RWPE2 (cell line): ENCODE data around the gene LONP1.

Source experiments
- ATAC-seq: fragments of 200-7000 bp; cut with Tn5 transposase; 3 replicates; pipeline ENCODE4 v1.9.1; 2021; ENCODE audit warnings: low read depth
- DNase-seq: peaks from one replicate; pipeline ENCODE4 v3.0.0-alpha.2; 2020; ENCODE audit warnings: low spot score
- H3K27ac ChIP-seq: fragments of 450-650 bp; 2 replicates; pipeline ENCODE4 v1.5.1; 2017; ENCODE audit warnings: mild to moderate bottlenecking; ENCODE audit not compliant: poor library complexity, severe bottlenecking
- H3K27me3 ChIP-seq: fragments of 250-450 bp; sonication (Bioruptor Pico); 2 replicates; pipeline ENCODE4 v1.5.1; 2021; ENCODE audit warnings: mild to moderate bottlenecking, moderate library complexity; ENCODE audit not compliant: insufficient read depth, poor library complexity, severe bottlenecking
- H3K36me3 ChIP-seq: fragments of 250-450 bp; sonication (Bioruptor Pico); 2 replicates; pipeline ENCODE4 v1.5.1; 2020; ENCODE audit warnings: low read depth, mild to moderate bottlenecking, moderate library complexity
- H3K4me1 ChIP-seq: fragments of 250-450 bp; sonication (Bioruptor Pico); 2 replicates; pipeline ENCODE4 v1.5.1; 2021; ENCODE audit warnings: mild to moderate bottlenecking, moderate library complexity; ENCODE audit not compliant: insufficient read depth, poor library complexity, severe bottlenecking
- H3K4me3 ChIP-seq: fragments of 250-450 bp; sonication (Bioruptor Pico); 2 replicates; pipeline ENCODE4 v1.5.1; 2021; ENCODE audit warnings: mild to moderate bottlenecking, moderate library complexity; ENCODE audit not compliant: severe bottlenecking
- H3K9me3 ChIP-seq: fragments of 250-450 bp; sonication (Bioruptor Pico); 2 replicates; pipeline ENCODE4 v1.5.1; 2021; ENCODE audit warnings: mild to moderate bottlenecking, moderate library complexity; ENCODE audit not compliant: severe bottlenecking
- TF ChIP-seq, protein P1 (sequence below): fragments of 450-650 bp; IDR thresholded peaks from one replicate; pipeline ENCODE4 v1.5.1; 2017; ENCODE audit warnings: mild to moderate bottlenecking, moderate library complexity; ENCODE audit not compliant: poor library complexity, severe bottlenecking

LONP1 gene

DNA sequence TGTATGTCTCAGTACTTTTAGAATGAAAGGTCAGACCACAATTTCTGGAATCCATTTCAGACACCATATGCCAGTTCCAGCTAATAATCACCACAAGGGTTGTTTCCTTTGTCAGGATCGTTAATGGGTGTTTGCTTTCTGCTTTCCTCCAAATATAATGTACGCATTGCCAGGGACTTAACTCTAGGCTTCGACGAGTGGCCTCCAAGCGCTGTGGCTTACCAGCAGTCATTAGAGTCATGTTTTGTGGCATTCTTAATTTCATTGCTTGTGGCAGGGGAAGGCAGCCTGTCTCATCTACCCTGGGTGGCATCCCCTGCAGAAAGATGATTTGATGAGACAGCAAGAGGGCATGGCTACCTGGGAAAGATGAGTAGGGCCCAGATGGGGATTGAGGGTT, 74.5 kb downstream of the LONP1 start:
- no peak overlapping the region for H3K4me3 ChIP-seq
- DNase-seq (no peak), ATAC-seq (no peak)
- TF ChIP-seq, protein P1, sequence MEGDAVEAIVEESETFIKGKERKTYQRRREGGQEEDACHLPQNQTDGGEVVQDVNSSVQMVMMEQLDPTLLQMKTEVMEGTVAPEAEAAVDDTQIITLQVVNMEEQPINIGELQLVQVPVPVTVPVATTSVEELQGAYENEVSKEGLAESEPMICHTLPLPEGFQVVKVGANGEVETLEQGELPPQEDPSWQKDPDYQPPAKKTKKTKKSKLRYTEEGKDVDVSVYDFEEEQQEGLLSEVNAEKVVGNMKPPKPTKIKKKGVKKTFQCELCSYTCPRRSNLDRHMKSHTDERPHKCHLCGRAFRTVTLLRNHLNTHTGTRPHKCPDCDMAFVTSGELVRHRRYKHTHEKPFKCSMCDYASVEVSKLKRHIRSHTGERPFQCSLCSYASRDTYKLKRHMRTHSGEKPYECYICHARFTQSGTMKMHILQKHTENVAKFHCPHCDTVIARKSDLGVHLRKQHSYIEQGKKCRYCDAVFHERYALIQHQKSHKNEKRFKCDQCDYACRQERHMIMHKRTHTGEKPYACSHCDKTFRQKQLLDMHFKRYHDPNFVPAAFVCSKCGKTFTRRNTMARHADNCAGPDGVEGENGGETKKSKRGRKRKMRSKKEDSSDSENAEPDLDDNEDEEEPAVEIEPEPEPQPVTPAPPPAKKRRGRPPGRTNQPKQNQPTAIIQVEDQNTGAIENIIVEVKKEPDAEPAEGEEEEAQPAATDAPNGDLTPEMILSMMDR = no peak
- peaks cover 80% of the 10 kb centered on the region for H3K36me3 ChIP-seq
- H3K9me3 ChIP-seq = no peaks in the 10 kb centered on the region
- no peaks in the 10 kb centered on the region for H3K4me1 ChIP-seq
- no peak overlapping the region for H3K27ac ChIP-seq
- no peaks in the 10 kb centered on the region for H3K27me3 ChIP-seq

GRCh38 chr19:5644037-5644436, 75.9 kb downstream of the LONP1 start:
- H3K27ac ChIP-seq = no peak overlapping the region
- H3K27me3 ChIP-seq = no peaks in the 10 kb centered on the region
- no peak for DNase-seq
- ATAC-seq = no peak
- H3K36me3 ChIP-seq = peaks cover 72% of the 10 kb centered on the region
- H3K4me1 ChIP-seq = no peaks in the 10 kb centered on the region
- H3K4me3 ChIP-seq = no peak overlapping the region
- H3K9me3 ChIP-seq = no peaks in the 10 kb centered on the region
- TF ChIP-seq, protein P1 = no peak

- H3K27ac ChIP-seq = no peak overlapping the region
- H3K4me3 ChIP-seq = no peak overlapping the region
- ATAC-seq = no peak
- DNase-seq = no peak
- no peaks in the 10 kb centered on the region for H3K9me3 ChIP-seq
- H3K27me3 ChIP-seq = no peaks in the 10 kb centered on the region
- TF ChIP-seq, protein P1 = no peak
- H3K4me1 ChIP-seq = no peaks in the 10 kb centered on the region
- H3K36me3 ChIP-seq = peaks cover 71% of the 10 kb centered on the region
These were observed 76.9 kb downstream of the LONP1 start for GRCh38 chr19:5643060-5643459.

DNA sequence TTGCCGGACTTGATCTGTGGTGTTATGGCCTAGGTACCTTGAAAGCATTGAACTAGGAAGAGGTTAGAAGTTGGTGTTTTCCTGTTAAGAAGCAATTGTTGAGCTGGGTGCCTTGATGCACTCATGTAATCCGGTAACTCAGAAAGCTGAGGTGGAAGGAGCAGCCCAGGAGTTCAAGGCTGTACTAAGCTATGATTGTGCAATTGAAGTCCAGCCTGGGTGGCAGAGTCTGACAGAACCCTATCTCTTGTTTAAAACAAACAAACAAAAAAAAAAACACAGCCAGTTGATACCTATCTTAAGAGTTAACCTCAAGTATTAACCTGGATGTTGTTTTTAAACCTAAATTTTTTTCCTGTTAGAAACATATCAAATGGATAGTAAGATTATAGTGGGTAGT, 77.7 kb downstream of the LONP1 start:
- Histone ChIP-seq H3K27me3 (no peaks in the 10 kb centered on the region), H3K9me3 (no peaks in the 10 kb centered on the region), H3K27ac (no peak overlapping the region), H3K36me3 (peaks cover 68% of the 10 kb centered on the region), H3K4me1 (no peaks in the 10 kb centered on the region), H3K4me3 (no peak overlapping the region)
- ATAC-seq = no peak
- DNase-seq = no peak
- TF ChIP-seq, protein P1 = no peak
